ENCODE results near the gene GNG4. TPM values are rescaled to one million over a fixed set of nuclear protein-coding genes. Genes with fewer than 3 reads are reported as not detected.

GNG4 gene
- under 0.01 and 0.19 TPM in 2 replicates for total RNA-seq

DNA sequence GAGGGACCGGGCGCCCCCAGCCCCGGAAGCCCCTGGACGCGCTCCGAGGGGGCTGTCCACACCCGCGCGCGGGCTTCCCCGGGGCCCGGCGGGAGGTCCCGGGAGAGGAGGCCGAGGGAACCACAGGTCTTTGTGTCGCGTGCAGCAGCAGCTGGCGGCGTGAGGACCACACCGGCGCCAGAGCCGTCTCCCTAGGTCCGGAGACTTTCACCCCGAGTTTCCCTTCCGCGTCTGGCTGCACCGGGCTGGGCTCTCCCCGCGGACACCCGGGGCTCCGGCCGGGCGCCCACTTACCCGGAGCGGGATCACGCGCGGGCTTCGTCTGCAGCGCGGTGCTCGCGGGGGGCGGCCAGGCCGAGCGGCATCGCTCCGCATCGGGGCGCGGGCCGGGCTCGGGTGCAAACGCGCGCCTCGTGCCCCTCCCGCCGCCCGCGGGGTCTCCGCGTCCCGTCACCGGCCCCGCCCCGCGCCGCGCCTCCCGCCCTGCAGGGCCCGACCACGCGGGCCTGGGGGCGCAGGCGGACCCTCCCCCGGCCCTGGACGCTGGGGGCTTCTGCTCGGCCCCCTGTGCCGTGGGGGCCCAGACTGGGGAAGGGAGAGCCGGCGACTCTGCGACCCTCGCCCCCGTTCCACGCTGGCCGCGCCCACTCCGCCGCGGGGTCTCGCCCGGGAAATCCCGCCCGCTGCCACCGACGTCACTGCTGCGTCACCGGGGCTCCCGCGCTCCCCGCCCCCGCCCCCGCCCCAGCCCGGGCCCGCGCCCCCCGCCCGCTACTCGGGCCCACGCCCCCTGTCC, at the start of gene GNG4:
TSS of gene GNG4 (minus strand) at position 417 of the 796 bp plus-strand sequence. CDS start 65,946 bp downstream, outside the sequence.

DNA sequence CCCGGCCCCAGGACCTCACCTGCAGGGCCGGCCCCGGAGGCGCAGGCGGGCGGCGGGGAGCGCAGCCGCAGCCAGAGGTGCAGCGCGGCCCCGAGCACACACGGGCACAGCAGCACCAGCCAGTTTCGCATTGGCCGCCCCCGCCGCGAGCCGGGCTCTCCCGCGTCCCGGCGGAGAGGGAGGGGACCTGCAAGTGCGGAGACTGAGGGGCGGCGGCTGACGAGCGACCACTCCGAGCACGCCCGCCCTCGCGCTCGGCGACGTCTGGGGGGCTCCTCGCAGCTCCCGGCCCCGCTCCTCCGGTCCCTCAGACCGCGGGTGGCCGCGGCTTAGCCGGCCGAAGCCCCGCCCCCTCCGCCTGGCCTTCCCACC, 145.5 kb downstream of the GNG4 start, which contains the start of gene B3GALNT2:
TSS of gene B3GALNT2 (minus strand) at position 331 of the 372 bp plus-strand sequence. CDS start at position 131, 200 bp downstream.

Other genes starting within 250 kb of the GNG4 start
- gene B3GALNT2, start 145.3 kb downstream of the GNG4 start, total RNA-seq: 37.2 and 53.1 TPM in 2 replicates
- 10.4 and 29.0 TPM in 2 replicates for gene LYST, start 217.1 kb upstream of the GNG4 start, total RNA-seq

Measured in regular cardiac myocyte (primary cell).